ENCODE measurements around the gene GNLY. TPM values are rescaled to one million over a fixed set of nuclear protein-coding genes. Genes with fewer than 3 reads are reported as not detected.

The GNLY gene
- total and polyA plus RNA-seq, 2 donors from 2014 or later = 5.5 to 8.1 TPM

DNA sequence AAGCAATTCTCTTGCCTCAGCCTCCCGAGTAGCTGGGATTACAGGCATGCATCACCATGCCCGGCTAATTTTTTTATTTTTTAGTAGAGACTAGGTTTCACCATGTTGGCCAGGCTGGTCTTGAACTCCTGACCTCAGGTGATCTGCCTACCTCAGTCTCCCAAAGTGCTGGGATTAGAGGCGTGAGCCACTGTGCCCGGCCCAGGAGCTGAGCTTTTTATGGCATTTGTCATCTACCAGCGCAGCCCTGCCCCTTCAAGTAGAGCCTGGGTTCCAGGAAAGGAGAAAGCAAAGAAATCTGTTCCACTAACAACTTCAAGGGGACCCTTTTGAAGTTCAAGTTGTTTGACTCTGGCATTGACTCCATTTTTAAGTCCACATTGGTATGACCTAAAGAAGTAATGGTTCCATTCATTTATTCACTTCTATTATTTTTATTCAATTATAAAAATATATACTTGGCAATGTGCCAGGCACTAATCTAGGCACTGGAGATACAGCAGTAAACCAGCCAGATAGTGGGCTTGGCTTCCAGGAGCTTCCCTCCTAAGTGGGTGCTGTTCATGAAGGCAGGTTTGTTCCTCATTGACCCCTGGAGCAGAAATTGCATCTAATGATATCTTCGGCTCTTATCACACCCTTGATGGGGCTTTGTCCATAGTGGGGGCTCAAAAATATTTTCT, 18.2 kb upstream of the GNLY start:
- TF ChIP-seq, protein P1, sequence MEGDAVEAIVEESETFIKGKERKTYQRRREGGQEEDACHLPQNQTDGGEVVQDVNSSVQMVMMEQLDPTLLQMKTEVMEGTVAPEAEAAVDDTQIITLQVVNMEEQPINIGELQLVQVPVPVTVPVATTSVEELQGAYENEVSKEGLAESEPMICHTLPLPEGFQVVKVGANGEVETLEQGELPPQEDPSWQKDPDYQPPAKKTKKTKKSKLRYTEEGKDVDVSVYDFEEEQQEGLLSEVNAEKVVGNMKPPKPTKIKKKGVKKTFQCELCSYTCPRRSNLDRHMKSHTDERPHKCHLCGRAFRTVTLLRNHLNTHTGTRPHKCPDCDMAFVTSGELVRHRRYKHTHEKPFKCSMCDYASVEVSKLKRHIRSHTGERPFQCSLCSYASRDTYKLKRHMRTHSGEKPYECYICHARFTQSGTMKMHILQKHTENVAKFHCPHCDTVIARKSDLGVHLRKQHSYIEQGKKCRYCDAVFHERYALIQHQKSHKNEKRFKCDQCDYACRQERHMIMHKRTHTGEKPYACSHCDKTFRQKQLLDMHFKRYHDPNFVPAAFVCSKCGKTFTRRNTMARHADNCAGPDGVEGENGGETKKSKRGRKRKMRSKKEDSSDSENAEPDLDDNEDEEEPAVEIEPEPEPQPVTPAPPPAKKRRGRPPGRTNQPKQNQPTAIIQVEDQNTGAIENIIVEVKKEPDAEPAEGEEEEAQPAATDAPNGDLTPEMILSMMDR (IDR thresholded peaks at IDR 0.05; ENCODE audit: borderline replicate concordance, extremely low read depth, insufficient read depth) = no peak

DNA sequence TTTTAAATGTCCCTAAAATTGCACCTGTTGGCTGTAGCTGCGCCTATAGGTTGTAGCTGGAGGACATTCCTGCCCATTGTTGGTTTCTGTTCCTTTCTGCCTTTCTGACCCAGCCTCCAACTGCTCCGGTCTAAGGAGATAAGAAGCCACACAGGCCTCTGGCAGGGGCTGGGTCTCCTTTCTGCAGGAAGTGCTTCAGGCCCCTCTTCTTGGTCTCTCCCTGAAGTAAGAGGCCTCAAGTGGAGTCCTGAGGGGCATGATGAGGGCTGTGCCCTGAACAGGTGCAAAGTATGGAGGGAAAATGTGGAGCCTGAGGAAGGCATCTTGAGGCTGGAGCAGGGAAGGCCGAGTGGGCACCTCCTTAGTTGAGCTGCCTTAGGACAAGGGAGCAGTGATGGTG, 15.8 kb upstream of the GNLY start:
- H3K9me3 ChIP-seq (ENCODE audit: control insufficient read depth in 2 of 3, insufficient read depth in 1 of 3, low read length in 3 of 3) = no peaks in the 10 kb centered on the region
- TF ChIP-seq, protein P1 (IDR thresholded peaks at IDR 0.05; ENCODE audit: borderline replicate concordance, extremely low read depth, insufficient read depth) = no peak
- no peaks in the 10 kb centered on the region for H3K36me3 ChIP-seq (ENCODE audit: control insufficient read depth in 2 of 3, insufficient read depth in 3 of 3, low read length in 3 of 3)
- no peak for DNase-seq
- H3K9ac ChIP-seq (ENCODE audit: low read length in 3 of 3) = peak overlapping the region in 1 of 3 donors; percentile 33
- peaks cover 0 to 6% (median 4%) of the 10 kb centered on the region in 3 donors for H3K4me1 ChIP-seq (ENCODE audit: control insufficient read depth in 2 of 3, insufficient read depth in 2 of 3, low read depth in 1 of 3, low read length in 3 of 3)
- no peak overlapping the region for H3K27ac ChIP-seq (ENCODE audit: low read depth in 2 of 2, low read length in 2 of 2)
- FAIRE-seq = no peak
- no peaks in the 10 kb centered on the region for H3K27me3 ChIP-seq (ENCODE audit: control insufficient read depth, insufficient read depth, low read length)
- intact Hi-C loops (cut with DNase I) = no loop called here
- no peak overlapping the region for H3K4me3 ChIP-seq (ENCODE audit: low read length in 3 of 3)

More for the DNA sequence above, 18.2 kb upstream of the GNLY start:
- FAIRE-seq (no peak), DNase-seq (no peak)
- H3K4me3 ChIP-seq (ENCODE audit: low read length in 3 of 3) = no peak overlapping the region
- H3K9me3 ChIP-seq (ENCODE audit: control insufficient read depth in 2 of 3, insufficient read depth in 1 of 3, low read length in 3 of 3) = no peaks in the 10 kb centered on the region
- no peak overlapping the region for H3K9ac ChIP-seq (ENCODE audit: low read length in 3 of 3)
- H3K27ac ChIP-seq (ENCODE audit: low read depth in 2 of 2, low read length in 2 of 2) = no peak overlapping the region
- intact Hi-C loops (cut with DNase I) = no loop called here
- H3K27me3 ChIP-seq (ENCODE audit: control insufficient read depth, insufficient read depth, low read length) = no peaks in the 10 kb centered on the region
- peaks cover 0 to 6% (median 4%) of the 10 kb centered on the region in 3 donors for H3K4me1 ChIP-seq (ENCODE audit: control insufficient read depth in 2 of 3, insufficient read depth in 2 of 3, low read depth in 1 of 3, low read length in 3 of 3)
- no peaks in the 10 kb centered on the region for H3K36me3 ChIP-seq (ENCODE audit: control insufficient read depth in 2 of 3, insufficient read depth in 3 of 3, low read length in 3 of 3)

DNA sequence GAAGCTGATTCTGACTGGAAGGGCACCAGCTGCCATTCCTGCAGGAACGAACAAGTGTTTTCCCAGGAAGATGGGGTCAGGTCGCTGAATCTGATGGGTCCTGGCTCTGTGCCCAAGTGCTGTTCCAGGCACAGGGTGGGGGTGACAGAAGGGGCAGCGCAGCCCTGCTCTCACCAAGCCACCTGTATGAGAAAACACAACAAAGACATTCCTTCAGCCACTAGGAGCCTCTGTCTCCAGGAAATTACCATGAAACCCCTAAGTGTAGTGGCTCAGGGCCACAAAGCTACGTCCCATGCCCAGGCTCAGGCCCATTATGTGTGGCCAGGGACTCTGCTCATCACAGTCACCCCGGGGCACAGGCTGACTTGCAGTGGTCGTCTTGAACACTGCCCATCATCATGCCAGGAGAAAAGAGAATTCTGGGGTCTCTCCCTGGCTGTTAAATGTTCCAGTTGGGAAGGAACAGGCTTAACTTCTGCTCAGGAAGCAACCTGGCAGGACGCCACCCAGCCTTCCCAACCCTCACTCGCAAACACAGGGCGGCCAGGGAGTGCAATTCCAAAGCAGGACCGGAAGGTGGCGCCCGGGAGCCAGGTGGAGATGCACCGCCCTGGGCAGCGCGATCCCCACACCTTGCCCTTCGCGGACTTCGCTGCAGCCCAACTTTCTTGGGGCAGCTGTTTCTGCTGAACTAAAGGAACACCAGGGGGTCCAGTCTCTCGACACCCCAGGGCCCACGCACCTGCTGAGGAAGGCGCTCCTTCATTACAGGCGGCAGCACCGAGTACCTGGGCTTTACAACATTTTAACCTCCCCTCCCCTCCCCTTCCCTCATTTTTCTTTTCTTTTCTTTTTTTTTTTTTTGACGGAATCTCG, 15.1 kb upstream of the GNLY start:
- peaks cover 0 to 6% (median 4%) of the 10 kb centered on the region in 3 donors for H3K4me1 ChIP-seq (ENCODE audit: control insufficient read depth in 2 of 3, insufficient read depth in 2 of 3, low read depth in 1 of 3, low read length in 3 of 3)
- no peaks in the 10 kb centered on the region for H3K27me3 ChIP-seq (ENCODE audit: control insufficient read depth, insufficient read depth, low read length)
- peak overlapping the region in 1 of 3 donors; percentile 12 for H3K4me3 ChIP-seq (ENCODE audit: low read length in 3 of 3)
- DNase-seq (peak; percentile 74 to 95 (median 83)), FAIRE-seq (no peak)
- TF ChIP-seq, protein P1 (IDR thresholded peaks at IDR 0.05; ENCODE audit: borderline replicate concordance, extremely low read depth, insufficient read depth) = peak; percentile 99
- H3K27ac ChIP-seq (ENCODE audit: low read depth in 2 of 2, low read length in 2 of 2) = no peak overlapping the region
- intact Hi-C loops (cut with DNase I) = no loop called here
- H3K9ac ChIP-seq (ENCODE audit: low read length in 3 of 3) = peak overlapping the region in 1 of 3 donors; percentile 33
- no peaks in the 10 kb centered on the region for H3K9me3 ChIP-seq (ENCODE audit: control insufficient read depth in 2 of 3, insufficient read depth in 1 of 3, low read length in 3 of 3)
- no peaks in the 10 kb centered on the region for H3K36me3 ChIP-seq (ENCODE audit: control insufficient read depth in 2 of 3, insufficient read depth in 3 of 3, low read length in 3 of 3)

Measured in kidney (tissue), 14 donors.